Peyer's patch (tissue), 4 donors: Measurements from ENCODE around the gene MEGF6. TPM values are rescaled to one million over a fixed set of nuclear protein-coding genes. Genes with fewer than 3 reads are reported as not detected.
"Not testable (repeated sequence)": the region's sequence is repeated elsewhere in the genome, so short reads cannot be mapped to it uniquely, and the experiment has no call there.

Source experiments
- DNase-seq, 3 donors: peaks; one replicate each; pipeline ENCODE4 v3.0.0-alpha.2; 2017 to 2019
- H3K27ac ChIP-seq, 4 donors: fragments of 200-600 bp; sonication (generic); one replicate each; pipeline ENCODE4 v1.5.1; 2016 to 2019
- H3K27me3 ChIP-seq, 2 donors: fragments of 200-600 bp; sonication (generic); one replicate each; pipeline ENCODE4 v1.5.1; 2019
- H3K36me3 ChIP-seq, 3 donors: fragments of 200-600 bp; sonication (generic); one replicate each; pipeline ENCODE4 v1.5.1; 2016 to 2019
- H3K4me1 ChIP-seq, 4 donors: fragments of 200-600 bp; sonication (generic); one replicate each; pipeline ENCODE4 v1.5.1; 2016 to 2019
- H3K4me3 ChIP-seq, 4 donors: fragments of 200-600 bp; sonication (generic); 1 replicate in 3 of 4; 2 replicates in 1 of 4; pipeline ENCODE4 v1.5.1; 2016 to 2019; ENCODE audit warnings: mild to moderate bottlenecking in 1 of 4
- H3K9me3 ChIP-seq, 4 donors: fragments of 200-600 bp; sonication (generic); one replicate each; pipeline ENCODE4 v1.5.1; 2016 to 2019; ENCODE audit warnings: mild to moderate bottlenecking in 1 of 4
- CTCF ChIP-seq, 6 experiments: fragments of 450-650 bp in 4 of 6; fragments of 200-600 bp in 2 of 6; sonication (generic) in 1 of 6; IDR thresholded peaks; one replicate each; pipeline ENCODE4 v1.5.1; 2017 to 2019; ENCODE audit warnings: antibody characterized with exemption in 6 of 6, mild to moderate bottlenecking in 3 of 6, moderate library complexity in 1 of 6
- POLR2A ChIP-seq, 2 donors: fragments of 450-650 bp; IDR thresholded peaks; one replicate each; pipeline ENCODE4 v1.5.1; 2017; ENCODE audit warnings: antibody characterized with exemption in 2 of 2, mild to moderate bottlenecking in 2 of 2, moderate library complexity in 2 of 2
- total RNA-seq, 4 donors: library from RNA; depleted of rRNA; stranded (reverse); fragments of >200 nt; gene quantifications; one replicate each; pipeline ENCODE4 v1.1.0, GENCODE V29; 2016

Gene MEGF6
- total RNA-seq, 4 donors from 2014 or later = 2.5 to 61.1 (median 11.1) TPM

DNA sequence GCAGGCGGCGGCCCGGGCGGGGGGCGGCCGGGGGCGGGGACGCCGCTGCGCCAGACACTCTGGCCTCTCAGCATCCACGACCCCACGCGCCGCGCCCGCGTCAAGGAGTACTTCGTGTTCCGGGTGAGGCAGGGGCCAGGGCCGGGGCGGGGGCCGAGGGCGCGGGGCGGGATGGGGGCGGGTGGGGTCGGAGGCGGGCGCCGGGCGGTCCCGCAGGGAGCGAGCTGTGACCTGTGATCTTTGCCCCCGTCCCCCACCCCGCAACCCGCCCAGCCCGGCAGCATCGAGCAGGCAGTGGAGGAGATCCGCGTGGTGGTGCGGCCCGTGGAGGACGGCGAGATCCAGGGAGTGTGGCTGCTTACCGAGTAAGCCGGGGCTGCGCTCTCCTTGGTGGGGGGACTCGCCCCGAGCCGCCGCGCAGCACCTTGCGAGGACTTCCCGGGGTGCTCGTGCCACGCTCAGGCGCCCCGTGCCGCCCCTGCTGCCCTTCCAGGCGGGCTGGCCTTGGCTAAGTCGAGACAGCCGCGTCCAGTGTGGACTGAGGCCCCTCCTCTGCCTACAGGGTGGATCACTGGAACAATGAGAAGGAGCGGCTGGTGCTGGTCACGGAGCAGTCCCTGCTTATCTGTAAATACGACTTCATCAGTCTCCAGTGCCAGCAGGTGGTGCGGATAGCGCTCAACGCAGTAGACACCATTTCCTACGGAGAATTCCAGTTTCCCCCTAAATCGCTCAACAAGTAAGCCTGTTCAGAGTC, 14.0 kb upstream of the MEGF6 start:
- peaks cover 0 to 35% (median 7%) of the 10 kb centered on the region in 4 donors for H3K4me1 ChIP-seq
- TF ChIP-seq POLR2A (IDR thresholded peaks at IDR 0.05) = peak; percentile 76 to 78
- TF ChIP-seq CTCF (IDR thresholded peaks at IDR 0.05) = peak in 1 of 6 experiments; percentile 18
- H3K4me3 ChIP-seq = peak overlapping the region; percentile 91 to 100 (median 98)
- peaks cover 0 to 39% (median 0%) of the 10 kb centered on the region in 3 donors for H3K36me3 ChIP-seq
- H3K27ac ChIP-seq = peak overlapping the region; percentile 93 to 100 (median 94)
- H3K27me3 ChIP-seq = no peaks in the 10 kb centered on the region
- H3K9me3 ChIP-seq = no peaks in the 10 kb centered on the region
- peak; percentile 26 to 89 (median 82) for DNase-seq

GRCh38 chr1:3624200-3625136, 13.2 kb upstream of the MEGF6 start, which contains the start of gene TPRG1L:
TPRG1L (plus strand) TSS chr1:3625015; CDS start chr1:3625073, 58 bp downstream.
- peak within 1 kb of the TSS; percentile 91 to 100 (median 98) for H3K4me3 ChIP-seq
- no peaks in the 10 kb centered on the region for H3K9me3 ChIP-seq
- H3K27ac ChIP-seq = peak within 1 kb of the TSS; percentile 93 to 100 (median 94)
- peaks cover 0 to 35% (median 7%) of the 10 kb centered on the region in 4 donors for H3K4me1 ChIP-seq
- TF ChIP-seq POLR2A (IDR thresholded peaks at IDR 0.05) (peak; percentile 42 to 61), CTCF (IDR thresholded peaks at IDR 0.05) (no peak)
- H3K27me3 ChIP-seq = no peaks in the 10 kb centered on the region
- peak; percentile 99 to 100 (median 99) for DNase-seq
- peaks cover 0 to 30% (median 0%) of the 10 kb centered on the region in 3 donors for H3K36me3 ChIP-seq

DNA sequence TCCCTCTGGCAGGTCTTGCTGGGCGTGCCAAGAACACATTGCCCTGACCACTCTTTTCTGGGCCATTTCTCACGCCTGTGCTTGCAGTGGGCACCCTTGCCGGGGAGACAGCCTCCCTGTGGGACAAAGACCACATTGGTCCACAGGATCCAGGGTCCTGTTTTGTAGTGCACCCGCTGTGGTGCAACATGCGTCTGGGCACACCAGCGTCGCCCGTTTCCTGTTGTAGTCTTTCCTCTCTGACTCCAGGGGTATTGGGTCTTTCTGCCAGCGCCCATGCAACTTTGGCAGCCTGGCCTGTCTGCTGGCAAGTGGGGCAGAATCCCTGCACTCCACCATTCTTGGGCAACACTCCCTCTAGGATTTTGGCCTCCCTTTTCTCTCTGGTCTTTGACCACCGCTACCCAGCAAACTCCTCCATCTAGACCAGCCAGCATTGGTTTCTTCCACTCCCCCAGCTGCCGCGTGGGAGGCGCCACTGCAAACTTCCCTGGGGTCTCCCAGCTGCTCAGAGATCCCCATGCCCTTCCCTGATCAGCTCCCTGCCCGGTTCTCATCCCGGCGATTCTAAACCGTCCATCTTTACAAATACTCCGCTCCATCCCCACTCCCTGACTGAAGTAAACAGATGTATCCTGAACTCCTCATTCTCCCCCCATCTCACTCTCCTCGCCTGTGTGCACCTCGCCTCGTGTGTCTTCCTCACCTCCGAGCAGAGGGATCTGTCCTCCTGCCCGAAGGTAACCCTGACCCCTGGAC, 12.3 kb upstream of the MEGF6 start:
- Histone ChIP-seq H3K4me3 (peak overlapping the region; percentile 91 to 100 (median 98)), H3K4me1 (peaks cover 0 to 38% (median 7%) of the 10 kb centered on the region in 4 donors), H3K9me3 (no peaks in the 10 kb centered on the region), H3K36me3 (peaks cover 0 to 21% (median 0%) of the 10 kb centered on the region in 3 donors), H3K27ac (peak overlapping the region; percentile 93 to 100 (median 94)), H3K27me3 (no peaks in the 10 kb centered on the region)
- TF ChIP-seq POLR2A (IDR thresholded peaks at IDR 0.05) = no peak
- TF ChIP-seq CTCF (IDR thresholded peaks at IDR 0.05) = no peak
- DNase-seq = no peak

- not testable (repeated sequence) for H3K9me3 ChIP-seq, DNase-seq, H3K27ac ChIP-seq, H3K36me3 ChIP-seq, H3K4me3 ChIP-seq, H3K27me3 ChIP-seq
- H3K4me1 ChIP-seq = peaks cover 0 to 40% (median 7%) of the 10 kb centered on the region in 4 donors
These were observed 10.8 kb upstream of the MEGF6 start for GRCh38 chr1:3622102-3622501.

DNA sequence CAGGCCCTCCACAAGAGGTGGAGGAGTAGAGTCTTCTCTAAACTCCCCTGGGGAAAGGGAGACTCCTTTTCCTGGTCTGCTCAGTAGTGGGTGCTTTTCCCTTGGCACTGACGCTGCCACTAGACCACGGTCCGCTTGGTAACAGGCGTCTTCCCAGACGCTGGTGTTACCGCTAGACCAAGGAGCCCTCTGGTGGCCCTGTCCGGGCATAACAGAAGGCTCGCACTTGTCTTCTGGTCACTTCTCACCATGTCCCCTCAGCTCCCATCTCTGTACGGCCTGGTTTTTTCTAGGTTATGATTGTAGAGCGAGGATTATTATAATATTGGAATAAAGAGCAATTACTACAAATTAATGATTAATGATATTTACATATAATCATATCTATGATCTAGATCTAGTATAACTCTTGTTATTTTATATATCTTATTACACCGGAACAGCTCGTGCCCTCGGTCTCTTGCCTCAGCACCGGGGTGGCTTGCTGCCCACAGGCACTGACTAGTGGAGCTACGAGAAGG, 9.9 kb upstream of the MEGF6 start:
- H3K9me3 ChIP-seq, H3K4me3 ChIP-seq, H3K36me3 ChIP-seq, DNase-seq, H3K27me3 ChIP-seq: not testable (repeated sequence)
- TF ChIP-seq CTCF (IDR thresholded peaks at IDR 0.05) = peak in 5 of 6 experiments; percentile 33 to 70 (median 64)
- Histone ChIP-seq H3K27ac (peak overlapping the region in 1 of 4 donors; percentile 9), H3K4me1 (peaks cover 0 to 34% (median 7%) of the 10 kb centered on the region in 4 donors)
